ENCODE results near the gene SLC20A1. TPM values are rescaled to one million over a fixed set of nuclear protein-coding genes. Genes with fewer than 3 reads are reported as not detected.

The SLC20A1 gene
- total RNA-seq, 1 experiment from 2014 or later = 295 TPM

GRCh38 chr2:112601754-112602153 lies 44.0 kb upstream of the SLC20A1 start:
- ChIA-PET POLR2A (interaction anchor here (0.8 to 1.5 kb wide), 2 partner anchors 17 to 43 kb away, joined by 4 to 5 read pairs; no protein-coding TSS in a partner anchor), CTCF (interaction anchor here (0.7 to 11.9 kb wide), 5 partner anchors 19 to 126 kb away, joined by 3 to 210 read pairs (median 9); no protein-coding TSS in a partner anchor)
- DNase-seq (ENCODE audit: unreplicated experiment) = no peak
- intact Hi-C loops (cut with micrococcal nuclease) = loop anchor here (2.0 to 10.0 kb wide), 3 partner anchors 43 to 341 kb away; partner anchors contain the start of gene SLC20A1
- Mint-ChIP-seq H3K36me3 (ENCODE audit: insufficient read depth, unreplicated experiment) (no peaks in the 10 kb centered on the region), H3K27ac (ENCODE audit: low read depth, unreplicated experiment) (no peak overlapping the region), H3K4me3 (ENCODE audit: unreplicated experiment) (no peak overlapping the region), H3K27me3 (ENCODE audit: insufficient read depth, unreplicated experiment) (no peaks in the 10 kb centered on the region), H3K9me3 (ENCODE audit: unreplicated experiment) (no peaks in the 10 kb centered on the region), H3K4me1 (ENCODE audit: insufficient read depth, unreplicated experiment) (peaks cover 19% of the 10 kb centered on the region)
- TF ChIP-seq CTCF (IDR thresholded peaks at IDR 0.05; ENCODE audit: unreplicated experiment) = no peak
- no TSS peak for BruUV-seq (replicated peaks)

GRCh38 chr2:112602917-112603316 lies 42.8 kb upstream of the SLC20A1 start:
- H3K27me3 Mint-ChIP-seq (ENCODE audit: insufficient read depth, unreplicated experiment) = no peaks in the 10 kb centered on the region
- TF ChIP-seq CTCF (IDR thresholded peaks at IDR 0.05; ENCODE audit: unreplicated experiment) = no peak
- H3K9me3 Mint-ChIP-seq (ENCODE audit: unreplicated experiment) = no peaks in the 10 kb centered on the region
- H3K36me3 Mint-ChIP-seq (ENCODE audit: insufficient read depth, unreplicated experiment) = no peaks in the 10 kb centered on the region
- CTCF ChIA-PET = interaction anchor here (5.0 to 11.9 kb wide), 2 partner anchors 23 to 125 kb away, joined by 45 to 210 read pairs; no protein-coding TSS in a partner anchor
- intact Hi-C loops (cut with micrococcal nuclease) = loop anchor here (5.0 to 10.0 kb wide), 2 partner anchors 282 to 339 kb away; no protein-coding TSS in a partner anchor
- DNase-seq (ENCODE audit: unreplicated experiment) = no peak
- peaks cover 19% of the 10 kb centered on the region for H3K4me1 Mint-ChIP-seq (ENCODE audit: insufficient read depth, unreplicated experiment)
- H3K4me3 Mint-ChIP-seq (ENCODE audit: unreplicated experiment) = no peak overlapping the region
- POLR2A ChIA-PET = interaction anchor here (1.5 kb wide), 1 partner anchor 123 kb away, joined by 4 read pairs; no protein-coding TSS in a partner anchor
- BruUV-seq (replicated peaks) = no TSS peak
- H3K27ac Mint-ChIP-seq (ENCODE audit: low read depth, unreplicated experiment) = no peak overlapping the region

- POLR2A ChIA-PET = interaction anchor here (0.6 to 1.5 kb wide), 6 partner anchors 9 to 364 kb away, joined by 3 to 6 read pairs (median 4); partner anchors contain the start of gene SLC20A1
- H3K4me3 Mint-ChIP-seq (ENCODE audit: unreplicated experiment) = no peak overlapping the region
- CTCF ChIA-PET = interaction anchor here (0.9 to 11.9 kb wide), 4 partner anchors 17 to 145 kb away, joined by 3 to 210 read pairs (median 4); no protein-coding TSS in a partner anchor
- no peaks in the 10 kb centered on the region for H3K27me3 Mint-ChIP-seq (ENCODE audit: insufficient read depth, unreplicated experiment)
- no TSS peak for BruUV-seq (replicated peaks)
- TF ChIP-seq CTCF (IDR thresholded peaks at IDR 0.05; ENCODE audit: unreplicated experiment) = no peak
- no peak for DNase-seq (ENCODE audit: unreplicated experiment)
- intact Hi-C loops (cut with micrococcal nuclease) = loop anchor here (5.0 to 10.0 kb wide), 2 partner anchors 281 to 339 kb away; no protein-coding TSS in a partner anchor
- H3K36me3 Mint-ChIP-seq (ENCODE audit: insufficient read depth, unreplicated experiment) = no peaks in the 10 kb centered on the region
- no peak overlapping the region for H3K27ac Mint-ChIP-seq (ENCODE audit: low read depth, unreplicated experiment)
- H3K4me1 Mint-ChIP-seq (ENCODE audit: insufficient read depth, unreplicated experiment) = peaks cover 19% of the 10 kb centered on the region
- H3K9me3 Mint-ChIP-seq (ENCODE audit: unreplicated experiment) = no peaks in the 10 kb centered on the region
These were observed 42.0 kb upstream of the SLC20A1 start for GRCh38 chr2:112603731-112604130.

GRCh38 chr2:112604952-112605351 lies 40.8 kb upstream of the SLC20A1 start:
- H3K36me3 Mint-ChIP-seq (ENCODE audit: insufficient read depth, unreplicated experiment) = peaks cover 5% of the 10 kb centered on the region
- H3K9me3 Mint-ChIP-seq (ENCODE audit: unreplicated experiment) = no peaks in the 10 kb centered on the region
- no peaks in the 10 kb centered on the region for H3K27me3 Mint-ChIP-seq (ENCODE audit: insufficient read depth, unreplicated experiment)
- no peak for DNase-seq (ENCODE audit: unreplicated experiment)
- ChIA-PET POLR2A (interaction anchor here (1.0 to 1.6 kb wide), 5 partner anchors 11 to 41 kb away, joined by 3 to 6 read pairs (median 4); partner anchors contain the start of gene SLC20A1), CTCF (interaction anchor here (0.6 to 11.9 kb wide), 4 partner anchors 75 to 530 kb away, joined by 3 to 210 read pairs (median 3); no protein-coding TSS in a partner anchor)
- TF ChIP-seq CTCF (IDR thresholded peaks at IDR 0.05; ENCODE audit: unreplicated experiment) = no peak
- intact Hi-C loops (cut with micrococcal nuclease) = loop anchor here (5.0 to 10.0 kb wide), 2 partner anchors 280 to 337 kb away; no protein-coding TSS in a partner anchor
- no TSS peak for BruUV-seq (replicated peaks)
- no peak overlapping the region for H3K27ac Mint-ChIP-seq (ENCODE audit: low read depth, unreplicated experiment)
- H3K4me3 Mint-ChIP-seq (ENCODE audit: unreplicated experiment) = no peak overlapping the region
- peaks cover 15% of the 10 kb centered on the region for H3K4me1 Mint-ChIP-seq (ENCODE audit: insufficient read depth, unreplicated experiment)

Data from MCF 10A (cell line).